ENCODE measurements around the gene OTOP1. TPM values are rescaled to one million over a fixed set of nuclear protein-coding genes. Genes with fewer than 3 reads are reported as not detected.

OTOP1 gene
- total and polyA plus RNA-seq, 2 experiments from 2014 or later, result not detected

DNA sequence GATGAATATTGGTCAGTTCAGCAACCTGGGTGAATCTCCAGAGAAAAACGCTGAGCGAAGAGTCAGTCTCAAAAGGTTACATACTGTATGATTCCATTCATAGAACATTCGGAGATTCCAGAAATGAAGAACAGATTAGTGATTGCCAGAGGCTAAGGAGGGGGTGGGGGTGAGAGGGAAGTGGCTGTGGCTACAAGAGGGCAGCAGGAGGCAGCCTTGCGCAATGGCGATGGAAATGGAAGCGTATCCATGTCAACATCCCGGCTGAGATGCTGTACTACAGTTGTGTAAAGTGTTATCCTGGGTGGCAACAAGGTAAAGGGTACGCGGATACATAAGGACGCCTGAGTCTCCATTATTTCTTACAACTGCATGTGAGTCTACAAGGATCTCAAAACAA lies 45.2 kb upstream of the OTOP1 start:
- TF ChIP-seq ZNF114 (CRISPR knock-in tag; IDR thresholded peaks at IDR 0.05), result no peak
- TF ChIP-seq EZH2 (IDR thresholded peaks at IDR 0.05; ENCODE audit: low read depth, unreplicated experiment), result no peak
- TF ChIP-seq, protein P1, sequence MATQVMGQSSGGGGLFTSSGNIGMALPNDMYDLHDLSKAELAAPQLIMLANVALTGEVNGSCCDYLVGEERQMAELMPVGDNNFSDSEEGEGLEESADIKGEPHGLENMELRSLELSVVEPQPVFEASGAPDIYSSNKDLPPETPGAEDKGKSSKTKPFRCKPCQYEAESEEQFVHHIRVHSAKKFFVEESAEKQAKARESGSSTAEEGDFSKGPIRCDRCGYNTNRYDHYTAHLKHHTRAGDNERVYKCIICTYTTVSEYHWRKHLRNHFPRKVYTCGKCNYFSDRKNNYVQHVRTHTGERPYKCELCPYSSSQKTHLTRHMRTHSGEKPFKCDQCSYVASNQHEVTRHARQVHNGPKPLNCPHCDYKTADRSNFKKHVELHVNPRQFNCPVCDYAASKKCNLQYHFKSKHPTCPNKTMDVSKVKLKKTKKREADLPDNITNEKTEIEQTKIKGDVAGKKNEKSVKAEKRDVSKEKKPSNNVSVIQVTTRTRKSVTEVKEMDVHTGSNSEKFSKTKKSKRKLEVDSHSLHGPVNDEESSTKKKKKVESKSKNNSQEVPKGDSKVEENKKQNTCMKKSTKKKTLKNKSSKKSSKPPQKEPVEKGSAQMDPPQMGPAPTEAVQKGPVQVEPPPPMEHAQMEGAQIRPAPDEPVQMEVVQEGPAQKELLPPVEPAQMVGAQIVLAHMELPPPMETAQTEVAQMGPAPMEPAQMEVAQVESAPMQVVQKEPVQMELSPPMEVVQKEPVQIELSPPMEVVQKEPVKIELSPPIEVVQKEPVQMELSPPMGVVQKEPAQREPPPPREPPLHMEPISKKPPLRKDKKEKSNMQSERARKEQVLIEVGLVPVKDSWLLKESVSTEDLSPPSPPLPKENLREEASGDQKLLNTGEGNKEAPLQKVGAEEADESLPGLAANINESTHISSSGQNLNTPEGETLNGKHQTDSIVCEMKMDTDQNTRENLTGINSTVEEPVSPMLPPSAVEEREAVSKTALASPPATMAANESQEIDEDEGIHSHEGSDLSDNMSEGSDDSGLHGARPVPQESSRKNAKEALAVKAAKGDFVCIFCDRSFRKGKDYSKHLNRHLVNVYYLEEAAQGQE (IDR thresholded peaks at IDR 0.05; ENCODE audit: unreplicated experiment), result no peak
- no peak for TF ChIP-seq POLR2AphosphoS5 (IDR thresholded peaks at IDR 0.05; ENCODE audit: low read depth)
- no peak for TF ChIP-seq STAT1 (IDR thresholded peaks at IDR 0.05; ENCODE audit: unreplicated experiment)
- TF ChIP-seq, protein P2, sequence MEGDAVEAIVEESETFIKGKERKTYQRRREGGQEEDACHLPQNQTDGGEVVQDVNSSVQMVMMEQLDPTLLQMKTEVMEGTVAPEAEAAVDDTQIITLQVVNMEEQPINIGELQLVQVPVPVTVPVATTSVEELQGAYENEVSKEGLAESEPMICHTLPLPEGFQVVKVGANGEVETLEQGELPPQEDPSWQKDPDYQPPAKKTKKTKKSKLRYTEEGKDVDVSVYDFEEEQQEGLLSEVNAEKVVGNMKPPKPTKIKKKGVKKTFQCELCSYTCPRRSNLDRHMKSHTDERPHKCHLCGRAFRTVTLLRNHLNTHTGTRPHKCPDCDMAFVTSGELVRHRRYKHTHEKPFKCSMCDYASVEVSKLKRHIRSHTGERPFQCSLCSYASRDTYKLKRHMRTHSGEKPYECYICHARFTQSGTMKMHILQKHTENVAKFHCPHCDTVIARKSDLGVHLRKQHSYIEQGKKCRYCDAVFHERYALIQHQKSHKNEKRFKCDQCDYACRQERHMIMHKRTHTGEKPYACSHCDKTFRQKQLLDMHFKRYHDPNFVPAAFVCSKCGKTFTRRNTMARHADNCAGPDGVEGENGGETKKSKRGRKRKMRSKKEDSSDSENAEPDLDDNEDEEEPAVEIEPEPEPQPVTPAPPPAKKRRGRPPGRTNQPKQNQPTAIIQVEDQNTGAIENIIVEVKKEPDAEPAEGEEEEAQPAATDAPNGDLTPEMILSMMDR (conservative IDR thresholded peaks at IDR 0.05; ENCODE audit: low read depth in 2 of 2), result peak; percentile 21 to 57; a peak in 3 of 4 replicates
- DNase-seq (ENCODE audit: low spot score), result peak; percentile 43
- Mint-ChIP-seq H3K4me1 (no peaks in the 10 kb centered on the region), H3K36me3 (ENCODE audit: low read depth) (peaks cover 78% of the 10 kb centered on the region), H3K27ac (no peak overlapping the region), H3K27me3 (ENCODE audit: insufficient read depth, low read depth, poor library complexity) (peaks cover 1% of the 10 kb centered on the region), H3K9me3 (no peaks in the 10 kb centered on the region), H3K4me3 (no peak overlapping the region)
- no peaks in the 10 kb centered on the region for H3K9me2 ChIP-seq (ENCODE audit: insufficient read depth)
- no peaks in the 10 kb centered on the region for H3F3A ChIP-seq (replicated peaks; ENCODE audit: low read depth)
- no peak overlapping the region for H3K27ac ChIP-seq (ENCODE audit: low read depth)
- H3K4me3 ChIP-seq, result no peak overlapping the region
- no peaks in the 10 kb centered on the region for H3K27me3 ChIP-seq (ENCODE audit: insufficient read depth)
- H4K20me1 ChIP-seq (replicated peaks; ENCODE audit: insufficient read depth), result peaks cover 12% of the 10 kb centered on the region; the same call in 1 of the 2 replicates
- no peak overlapping the region for H2AFZ ChIP-seq
- H3K4me1 ChIP-seq (ENCODE audit: insufficient read depth), result no peaks in the 10 kb centered on the region
- no peak overlapping the region for H3K4me2 ChIP-seq
- H3K36me3 ChIP-seq (ENCODE audit: insufficient read depth), result peaks cover 67% of the 10 kb centered on the region
- ATAC-seq, result peak; percentile 39; the same call in 1 of the 3 replicates
- H3K79me2 ChIP-seq (replicated peaks; ENCODE audit: insufficient read depth), result 0 out of 2 replicates have a peak, but pooled peaks cover 3% of the 10 kb centered on the region

DNA sequence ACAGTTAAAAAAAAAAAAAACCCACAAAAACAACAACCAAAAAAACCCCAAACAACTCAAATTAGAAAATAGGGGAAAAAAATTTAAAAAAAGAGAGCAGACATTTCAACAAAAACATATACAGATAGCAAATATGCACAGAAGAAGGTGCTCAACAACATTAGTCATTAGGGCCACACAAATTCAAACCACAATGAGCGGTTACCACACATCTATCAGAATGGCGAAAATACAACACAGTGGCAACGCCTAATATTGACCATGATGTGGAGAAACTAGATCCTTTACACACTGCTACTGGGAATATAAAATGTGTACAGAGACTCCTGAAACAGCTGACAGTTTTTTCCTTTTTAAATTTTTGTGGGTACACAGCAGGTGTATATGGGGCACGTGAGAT lies 43.8 kb upstream of the OTOP1 start:
- Mint-ChIP-seq H3K9me3 (no peaks in the 10 kb centered on the region), H3K27me3 (ENCODE audit: insufficient read depth, low read depth, poor library complexity) (peaks cover 1% of the 10 kb centered on the region), H3K36me3 (ENCODE audit: low read depth) (peaks cover 76% of the 10 kb centered on the region), H3K4me1 (no peaks in the 10 kb centered on the region), H3K4me3 (no peak overlapping the region), H3K27ac (no peak overlapping the region)
- no peak overlapping the region for H3K27ac ChIP-seq (ENCODE audit: low read depth)
- H3K27me3 ChIP-seq (ENCODE audit: insufficient read depth), result no peaks in the 10 kb centered on the region
- peaks cover 58% of the 10 kb centered on the region for H3K36me3 ChIP-seq (ENCODE audit: insufficient read depth)
- DNase-seq (ENCODE audit: low spot score), result no peak
- H2AFZ ChIP-seq, result no peak overlapping the region
- no peaks in the 10 kb centered on the region for H3K4me1 ChIP-seq (ENCODE audit: insufficient read depth)
- 0 out of 2 replicates have a peak, but pooled peaks cover 3% of the 10 kb centered on the region for H3K79me2 ChIP-seq (replicated peaks; ENCODE audit: insufficient read depth)
- ATAC-seq, result no peak
- no peak overlapping the region for H3K4me2 ChIP-seq
- H4K20me1 ChIP-seq (replicated peaks; ENCODE audit: insufficient read depth), result peaks cover 12% of the 10 kb centered on the region; the same call in 1 of the 2 replicates
- no peak overlapping the region for H3K4me3 ChIP-seq
- TF ChIP-seq NANOG (IDR thresholded peaks at IDR 0.05; ENCODE audit: borderline replicate concordance), result no peak
- TF ChIP-seq, protein P3, sequence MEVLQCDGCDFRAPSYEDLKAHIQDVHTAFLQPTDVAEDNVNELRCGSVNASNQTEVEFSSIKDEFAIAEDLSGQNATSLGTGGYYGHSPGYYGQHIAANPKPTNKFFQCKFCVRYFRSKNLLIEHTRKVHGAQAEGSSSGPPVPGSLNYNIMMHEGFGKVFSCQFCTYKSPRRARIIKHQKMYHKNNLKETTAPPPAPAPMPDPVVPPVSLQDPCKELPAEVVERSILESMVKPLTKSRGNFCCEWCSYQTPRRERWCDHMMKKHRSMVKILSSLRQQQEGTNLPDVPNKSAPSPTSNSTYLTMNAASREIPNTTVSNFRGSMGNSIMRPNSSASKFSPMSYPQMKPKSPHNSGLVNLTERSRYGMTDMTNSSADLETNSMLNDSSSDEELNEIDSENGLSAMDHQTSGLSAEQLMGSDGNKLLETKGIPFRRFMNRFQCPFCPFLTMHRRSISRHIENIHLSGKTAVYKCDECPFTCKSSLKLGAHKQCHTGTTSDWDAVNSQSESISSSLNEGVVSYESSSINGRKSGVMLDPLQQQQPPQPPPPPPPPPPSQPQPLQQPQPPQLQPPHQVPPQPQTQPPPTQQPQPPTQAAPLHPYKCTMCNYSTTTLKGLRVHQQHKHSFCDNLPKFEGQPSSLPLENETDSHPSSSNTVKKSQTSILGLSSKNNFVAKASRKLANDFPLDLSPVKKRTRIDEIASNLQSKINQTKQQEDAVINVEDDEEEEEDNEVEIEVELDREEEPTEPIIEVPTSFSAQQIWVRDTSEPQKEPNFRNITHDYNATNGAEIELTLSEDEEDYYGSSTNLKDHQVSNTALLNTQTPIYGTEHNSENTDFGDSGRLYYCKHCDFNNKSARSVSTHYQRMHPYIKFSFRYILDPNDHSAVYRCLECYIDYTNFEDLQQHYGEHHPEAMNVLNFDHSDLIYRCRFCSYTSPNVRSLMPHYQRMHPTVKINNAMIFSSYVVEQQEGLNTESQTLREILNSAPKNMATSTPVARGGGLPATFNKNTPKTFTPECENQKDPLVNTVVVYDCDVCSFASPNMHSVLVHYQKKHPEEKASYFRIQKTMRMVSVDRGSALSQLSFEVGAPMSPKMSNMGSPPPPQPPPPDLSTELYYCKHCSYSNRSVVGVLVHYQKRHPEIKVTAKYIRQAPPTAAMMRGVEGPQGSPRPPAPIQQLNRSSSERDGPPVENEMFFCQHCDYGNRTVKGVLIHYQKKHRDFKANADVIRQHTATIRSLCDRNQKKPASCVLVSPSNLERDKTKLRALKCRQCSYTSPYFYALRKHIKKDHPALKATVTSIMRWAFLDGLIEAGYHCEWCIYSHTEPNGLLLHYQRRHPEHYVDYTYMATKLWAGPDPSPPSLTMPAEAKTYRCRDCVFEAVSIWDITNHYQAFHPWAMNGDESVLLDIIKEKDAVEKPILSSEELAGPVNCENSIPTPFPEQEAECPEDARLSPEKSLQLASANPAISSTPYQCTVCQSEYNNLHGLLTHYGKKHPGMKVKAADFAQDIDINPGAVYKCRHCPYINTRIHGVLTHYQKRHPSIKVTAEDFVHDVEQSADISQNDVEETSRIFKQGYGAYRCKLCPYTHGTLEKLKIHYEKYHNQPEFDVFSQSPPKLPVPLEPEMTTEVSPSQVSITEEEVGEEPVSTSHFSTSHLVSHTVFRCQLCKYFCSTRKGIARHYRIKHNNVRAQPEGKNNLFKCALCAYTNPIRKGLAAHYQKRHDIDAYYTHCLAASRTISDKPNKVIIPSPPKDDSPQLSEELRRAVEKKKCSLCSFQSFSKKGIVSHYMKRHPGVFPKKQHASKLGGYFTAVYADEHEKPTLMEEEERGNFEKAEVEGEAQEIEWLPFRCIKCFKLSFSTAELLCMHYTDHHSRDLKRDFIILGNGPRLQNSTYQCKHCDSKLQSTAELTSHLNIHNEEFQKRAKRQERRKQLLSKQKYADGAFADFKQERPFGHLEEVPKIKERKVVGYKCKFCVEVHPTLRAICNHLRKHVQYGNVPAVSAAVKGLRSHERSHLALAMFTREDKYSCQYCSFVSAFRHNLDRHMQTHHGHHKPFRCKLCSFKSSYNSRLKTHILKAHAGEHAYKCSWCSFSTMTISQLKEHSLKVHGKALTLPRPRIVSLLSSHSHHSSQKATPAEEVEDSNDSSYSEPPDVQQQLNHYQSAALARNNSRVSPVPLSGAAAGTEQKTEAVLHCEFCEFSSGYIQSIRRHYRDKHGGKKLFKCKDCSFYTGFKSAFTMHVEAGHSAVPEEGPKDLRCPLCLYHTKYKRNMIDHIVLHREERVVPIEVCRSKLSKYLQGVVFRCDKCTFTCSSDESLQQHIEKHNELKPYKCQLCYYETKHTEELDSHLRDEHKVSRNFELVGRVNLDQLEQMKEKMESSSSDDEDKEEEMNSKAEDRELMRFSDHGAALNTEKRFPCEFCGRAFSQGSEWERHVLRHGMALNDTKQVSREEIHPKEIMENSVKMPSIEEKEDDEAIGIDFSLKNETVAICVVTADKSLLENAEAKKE (CRISPR knock-in tag; IDR thresholded peaks at IDR 0.05), result no peak
- TF ChIP-seq STAT1 (IDR thresholded peaks at IDR 0.05; ENCODE audit: unreplicated experiment), result no peak
- no peaks in the 10 kb centered on the region for H3F3A ChIP-seq (replicated peaks; ENCODE audit: low read depth)
- H3K9me2 ChIP-seq (ENCODE audit: insufficient read depth), result no peaks in the 10 kb centered on the region
